HUES6 (cell line): ENCODE measurements around the gene KRTAP10-7.
"Not testable (repeated sequence)": the region's sequence is repeated elsewhere in the genome, so short reads cannot be mapped to it uniquely, and the experiment has no call there.

Source experiments
- H3K27ac ChIP-seq: 2 replicates; pipeline ENCODE4 v1.7.0; 2013; ENCODE audit warnings: low read depth, mild to moderate bottlenecking, low read length, inconsistent platforms
- H3K27me3 ChIP-seq: 2 replicates; pipeline ENCODE4 v1.6.1; 2013; ENCODE audit warnings: low read length; ENCODE audit not compliant: control insufficient read depth, insufficient read depth
- H3K36me3 ChIP-seq: 2 replicates; pipeline ENCODE4 v1.6.1; 2013; ENCODE audit warnings: low read length; ENCODE audit not compliant: control insufficient read depth, insufficient read depth
- H3K4me1 ChIP-seq: 2 replicates; pipeline ENCODE4 v1.6.1; 2013; ENCODE audit warnings: low read length; ENCODE audit not compliant: control insufficient read depth, insufficient read depth
- H3K4me3 ChIP-seq: 2 replicates; pipeline ENCODE4 v1.5.1; 2013; ENCODE audit warnings: low read depth, low read length
- H3K9ac ChIP-seq: one replicate; pipeline ENCODE4 v1.6.1; 2013; ENCODE audit warnings: mild to moderate bottlenecking, low read length
- H3K9me3 ChIP-seq: 2 replicates; pipeline ENCODE4 v1.6.1; 2013; ENCODE audit warnings: low read depth, low read length; ENCODE audit not compliant: control insufficient read depth, insufficient read depth

Gene KRTAP10-7

GRCh38 chr21:44581158-44581557 lies 19.2 kb upstream of the KRTAP10-7 start:
- no peaks in the 10 kb centered on the region for H3K27me3 ChIP-seq
- no peak overlapping the region for H3K4me3 ChIP-seq
- H3K9me3 ChIP-seq, result peaks cover 20% of the 10 kb centered on the region
- H3K36me3 ChIP-seq, result no peaks in the 10 kb centered on the region
- H3K27ac ChIP-seq, result no peak overlapping the region
- H3K4me1 ChIP-seq, result no peaks in the 10 kb centered on the region
- H3K9ac ChIP-seq, result no peak overlapping the region

- Histone ChIP-seq H3K27me3 (no peaks in the 10 kb centered on the region), H3K4me3 (no peak overlapping the region), H3K27ac (no peak overlapping the region), H3K9ac (no peak overlapping the region), H3K9me3 (peaks cover 16% of the 10 kb centered on the region), H3K36me3 (no peaks in the 10 kb centered on the region), H3K4me1 (no peaks in the 10 kb centered on the region)
Measured at GRCh38 chr21:44582055-44582454, 18.3 kb upstream of the KRTAP10-7 start.

- no peak overlapping the region for H3K4me3 ChIP-seq
- no peak overlapping the region for H3K27ac ChIP-seq
- H3K9me3 ChIP-seq, result peaks cover 12% of the 10 kb centered on the region
- H3K27me3 ChIP-seq, result no peaks in the 10 kb centered on the region
- H3K9ac ChIP-seq, result no peak overlapping the region
- no peaks in the 10 kb centered on the region for H3K36me3 ChIP-seq
- no peaks in the 10 kb centered on the region for H3K4me1 ChIP-seq
Measured at GRCh38 chr21:44583089-44583799, 17.2 kb upstream of the KRTAP10-7 start.

- no peak overlapping the region for H3K27ac ChIP-seq
Measured at GRCh38 chr21:44583800-44584147, 16.6 kb upstream of the KRTAP10-7 start.

GRCh38 chr21:44585892-44586291 lies 14.5 kb upstream of the KRTAP10-7 start:
- H3K27ac ChIP-seq, result no peak overlapping the region
- H3K36me3 ChIP-seq, result no peaks in the 10 kb centered on the region
- no peak overlapping the region for H3K9ac ChIP-seq
- H3K4me3 ChIP-seq, result no peak overlapping the region
- peaks cover 3% of the 10 kb centered on the region; the same call in 1 of the 2 replicates for H3K4me1 ChIP-seq
- H3K9me3 ChIP-seq, result peaks cover 11% of the 10 kb centered on the region
- no peaks in the 10 kb centered on the region for H3K27me3 ChIP-seq

More at GRCh38 chr21:44583800-44584147, 16.6 kb upstream of the KRTAP10-7 start:
- Histone ChIP-seq H3K36me3 (no peaks in the 10 kb centered on the region), H3K27me3 (no peaks in the 10 kb centered on the region), H3K9ac (no peak overlapping the region), H3K4me1 (no peaks in the 10 kb centered on the region), H3K9me3 (peaks cover 12% of the 10 kb centered on the region), H3K4me3 (no peak overlapping the region)

- no peak overlapping the region for H3K9ac ChIP-seq
- peaks cover 21% of the 10 kb centered on the region for H3K4me1 ChIP-seq
- no peaks in the 10 kb centered on the region for H3K36me3 ChIP-seq
- H3K27ac ChIP-seq, result no peak overlapping the region
- H3K9me3 ChIP-seq, result 0 out of 2 replicates have a peak, but pooled peaks cover 2% of the 10 kb centered on the region
- H3K27me3 ChIP-seq, result no peaks in the 10 kb centered on the region
- no peak overlapping the region for H3K4me3 ChIP-seq
Measured at GRCh38 chr21:44589094-44589493, 11.3 kb upstream of the KRTAP10-7 start.

- no peak overlapping the region for H3K4me3 ChIP-seq
- H3K36me3 ChIP-seq, result no peaks in the 10 kb centered on the region
- no peaks in the 10 kb centered on the region for H3K27me3 ChIP-seq
- no peak overlapping the region for H3K9ac ChIP-seq
- peaks cover 26% of the 10 kb centered on the region for H3K4me1 ChIP-seq
- 0 out of 2 replicates have a peak, but pooled peaks cover 2% of the 10 kb centered on the region for H3K9me3 ChIP-seq
- no peak overlapping the region for H3K27ac ChIP-seq
Measured at GRCh38 chr21:44589586-44590305, 10.7 kb upstream of the KRTAP10-7 start.

GRCh38 chr21:44590311-44590721 lies 10.1 kb upstream of the KRTAP10-7 start:
- no peak overlapping the region for H3K4me3 ChIP-seq
- H3K4me1 ChIP-seq, result peaks cover 26% of the 10 kb centered on the region
- H3K36me3 ChIP-seq, result no peaks in the 10 kb centered on the region
- H3K27me3 ChIP-seq, result no peaks in the 10 kb centered on the region
- no peak overlapping the region for H3K9ac ChIP-seq
- H3K9me3 ChIP-seq, result 0 out of 2 replicates have a peak, but pooled peaks cover 2% of the 10 kb centered on the region
- no peak overlapping the region for H3K27ac ChIP-seq

- H3K27ac ChIP-seq, H3K9ac ChIP-seq, H3K36me3 ChIP-seq, H3K4me3 ChIP-seq, H3K9me3 ChIP-seq, H3K27me3 ChIP-seq: not testable (repeated sequence)
- peaks cover 26% of the 10 kb centered on the region for H3K4me1 ChIP-seq
Measured at GRCh38 chr21:44590897-44591800, 9.2 kb upstream of the KRTAP10-7 start.

GRCh38 chr21:44591801-44592130 lies 8.6 kb upstream of the KRTAP10-7 start:
- H3K36me3 ChIP-seq, H3K27me3 ChIP-seq: not testable (repeated sequence)

More at GRCh38 chr21:44591801-44592130, 8.6 kb upstream of the KRTAP10-7 start:
- not testable (repeated sequence) for H3K4me3 ChIP-seq, H3K27ac ChIP-seq, H3K9ac ChIP-seq, H3K9me3 ChIP-seq
- H3K4me1 ChIP-seq, result peaks cover 26% of the 10 kb centered on the region
